NB4 (cell line): ENCODE measurements around the gene CLGN.
"Not testable (repeated sequence)": the region's sequence is repeated elsewhere in the genome, so short reads cannot be mapped to it uniquely, and the experiment has no call there.

Experiments
- DNase-seq: peaks from one replicate; pipeline ENCODE4 v3.0.0; 2010; ENCODE audit warnings: low read depth
- H3K4me3 ChIP-seq: one replicate; pipeline ENCODE4 v1.5.1; 2011; ENCODE audit warnings: mild to moderate bottlenecking, low read depth, low read length, moderate library complexity
- MYC ChIP-seq: IDR thresholded peaks from 2 replicates; pipeline ENCODE4 v1.6.1; 2011; ENCODE audit warnings: low read depth, low read length
- POLR2A ChIP-seq: IDR thresholded peaks from 2 replicates; pipeline ENCODE4 v1.6.1; 2011; ENCODE audit warnings: mild to moderate bottlenecking; ENCODE audit not compliant: insufficient read length; ENCODE audit errors: extremely low read depth
- TF ChIP-seq, protein P1 (sequence below): IDR thresholded peaks from 2 replicates; pipeline ENCODE4 v1.6.1; 2011; ENCODE audit warnings: low read depth, low read length
- TF ChIP-seq, protein P2 (sequence below): IDR thresholded peaks from one replicate; pipeline ENCODE4 v1.5.1; 2012; ENCODE audit warnings: low read depth, low read length

Gene CLGN

DNA sequence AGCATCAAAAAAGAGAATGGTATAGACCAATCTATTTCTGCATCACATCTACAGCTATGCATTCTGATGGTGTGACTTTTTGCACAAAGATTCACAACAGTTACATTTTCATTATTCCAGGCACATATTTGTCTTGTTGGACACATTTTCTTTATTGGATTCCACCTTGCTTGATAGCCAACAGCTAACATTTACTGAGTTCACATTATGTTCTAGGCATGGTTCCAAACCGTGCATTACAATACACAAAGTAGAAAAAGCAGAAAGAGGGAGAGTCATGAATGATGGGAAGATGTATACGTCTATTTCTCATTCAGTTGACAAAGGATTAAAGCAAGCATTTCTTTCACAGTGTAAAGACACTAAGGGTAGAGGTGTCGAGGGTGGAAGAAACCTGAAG, 22.9 kb upstream of the CLGN start:
- TF ChIP-seq POLR2A (no peak), MYC (no peak)
- TF ChIP-seq, protein P1, sequence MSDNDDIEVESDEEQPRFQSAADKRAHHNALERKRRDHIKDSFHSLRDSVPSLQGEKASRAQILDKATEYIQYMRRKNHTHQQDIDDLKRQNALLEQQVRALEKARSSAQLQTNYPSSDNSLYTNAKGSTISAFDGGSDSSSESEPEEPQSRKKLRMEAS, result no peak
- TF ChIP-seq, protein P2, sequence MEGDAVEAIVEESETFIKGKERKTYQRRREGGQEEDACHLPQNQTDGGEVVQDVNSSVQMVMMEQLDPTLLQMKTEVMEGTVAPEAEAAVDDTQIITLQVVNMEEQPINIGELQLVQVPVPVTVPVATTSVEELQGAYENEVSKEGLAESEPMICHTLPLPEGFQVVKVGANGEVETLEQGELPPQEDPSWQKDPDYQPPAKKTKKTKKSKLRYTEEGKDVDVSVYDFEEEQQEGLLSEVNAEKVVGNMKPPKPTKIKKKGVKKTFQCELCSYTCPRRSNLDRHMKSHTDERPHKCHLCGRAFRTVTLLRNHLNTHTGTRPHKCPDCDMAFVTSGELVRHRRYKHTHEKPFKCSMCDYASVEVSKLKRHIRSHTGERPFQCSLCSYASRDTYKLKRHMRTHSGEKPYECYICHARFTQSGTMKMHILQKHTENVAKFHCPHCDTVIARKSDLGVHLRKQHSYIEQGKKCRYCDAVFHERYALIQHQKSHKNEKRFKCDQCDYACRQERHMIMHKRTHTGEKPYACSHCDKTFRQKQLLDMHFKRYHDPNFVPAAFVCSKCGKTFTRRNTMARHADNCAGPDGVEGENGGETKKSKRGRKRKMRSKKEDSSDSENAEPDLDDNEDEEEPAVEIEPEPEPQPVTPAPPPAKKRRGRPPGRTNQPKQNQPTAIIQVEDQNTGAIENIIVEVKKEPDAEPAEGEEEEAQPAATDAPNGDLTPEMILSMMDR, result no peak
- DNase-seq, result no peak
- H3K4me3 ChIP-seq, result no peak overlapping the region

DNA sequence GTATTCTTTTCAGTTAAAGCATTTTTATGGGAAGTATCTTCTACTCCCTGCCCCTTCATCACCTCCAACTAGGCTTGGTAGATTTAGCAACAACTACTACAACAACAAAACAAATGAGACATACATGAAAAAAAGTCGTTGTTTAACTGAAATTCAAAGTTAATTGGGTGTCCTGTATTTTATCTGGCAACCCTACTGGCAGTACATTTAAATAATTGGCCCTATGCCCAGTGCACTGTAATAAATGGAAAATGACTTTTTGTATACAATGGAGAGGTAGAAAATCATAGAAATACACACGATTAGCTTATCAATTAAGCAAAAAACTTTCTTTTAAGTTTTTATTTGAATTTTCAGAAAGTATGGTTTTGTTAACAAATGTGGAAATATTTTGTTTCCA, 21.4 kb upstream of the CLGN start:
- TF ChIP-seq, protein P2, result no peak
- TF ChIP-seq POLR2A (no peak), MYC (no peak)
- TF ChIP-seq, protein P1, result no peak
- no peak for DNase-seq
- no peak overlapping the region for H3K4me3 ChIP-seq

DNA sequence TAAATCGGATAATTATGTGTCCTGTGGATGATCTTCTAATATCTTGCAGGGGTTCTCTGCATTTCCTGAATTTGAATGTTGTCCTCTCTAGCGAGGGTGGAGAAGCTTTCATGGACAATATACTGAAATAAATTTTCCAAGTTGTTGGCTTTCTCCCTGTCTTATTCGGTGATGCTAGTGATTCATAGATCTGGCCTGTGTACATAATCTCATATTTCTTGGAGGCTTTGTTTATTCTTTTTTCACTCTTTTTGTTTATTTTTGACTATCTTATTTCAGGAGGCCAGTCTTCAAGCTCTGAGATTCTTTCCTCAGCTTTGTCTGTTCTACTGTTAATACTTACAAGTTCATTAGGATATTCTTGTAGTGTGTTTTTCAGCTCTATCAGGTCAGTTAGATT, 20.7 kb upstream of the CLGN start:
- TF ChIP-seq MYC (no peak), POLR2A (no peak)
- TF ChIP-seq, protein P2, result no peak
- TF ChIP-seq, protein P1, result no peak
- DNase-seq, result no peak

DNA sequence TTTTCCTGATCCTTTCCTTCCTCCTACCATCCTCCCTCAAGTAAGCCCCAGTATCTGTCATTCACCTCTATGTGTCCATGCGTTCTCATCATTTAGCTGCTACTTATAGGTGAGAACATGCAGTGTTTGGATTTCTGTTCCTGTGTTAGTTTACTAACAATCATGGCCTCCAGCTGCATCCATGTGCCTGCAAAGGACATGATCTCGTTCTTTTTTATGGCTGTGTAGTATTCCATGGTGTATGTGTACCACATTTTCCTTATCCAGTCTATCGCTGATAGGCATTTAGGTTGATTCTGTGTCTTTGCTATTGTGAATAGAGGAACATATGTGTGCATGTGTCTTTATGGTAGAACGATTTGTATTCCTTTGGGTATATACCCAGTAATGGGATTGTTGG, 16.9 kb upstream of the CLGN start:
- DNase-seq, H3K4me3 ChIP-seq: not testable (repeated sequence)

More for the DNA sequence above, 20.7 kb upstream of the CLGN start:
- no peak overlapping the region for H3K4me3 ChIP-seq

DNA sequence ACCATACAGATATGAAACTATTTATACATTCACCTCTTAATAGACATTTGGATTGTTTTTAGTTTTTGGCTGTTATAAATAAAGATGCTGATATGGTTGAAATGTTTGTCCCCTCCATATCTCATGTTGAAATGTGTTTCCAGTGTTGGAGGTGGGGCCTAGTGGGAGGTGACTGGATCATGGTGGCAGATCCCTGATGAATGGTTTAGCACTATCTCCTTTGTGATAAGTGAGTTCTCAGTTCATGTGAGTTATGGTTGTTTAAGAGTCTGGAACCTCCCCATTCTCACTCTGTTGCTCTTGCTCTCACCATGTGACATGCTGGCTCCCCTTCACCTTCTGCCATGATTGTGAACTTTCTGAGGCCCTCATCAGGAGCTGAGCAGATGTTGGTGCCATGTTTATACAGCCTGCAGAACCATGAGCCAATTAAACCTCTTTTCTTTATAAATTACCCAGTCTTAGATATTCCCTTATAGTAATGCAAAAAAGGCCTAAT, 12.2 kb upstream of the CLGN start:
- TF ChIP-seq, protein P2, result no peak
- TF ChIP-seq MYC (no peak), POLR2A (no peak)
- TF ChIP-seq, protein P1, result no peak
- no peak for DNase-seq

DNA sequence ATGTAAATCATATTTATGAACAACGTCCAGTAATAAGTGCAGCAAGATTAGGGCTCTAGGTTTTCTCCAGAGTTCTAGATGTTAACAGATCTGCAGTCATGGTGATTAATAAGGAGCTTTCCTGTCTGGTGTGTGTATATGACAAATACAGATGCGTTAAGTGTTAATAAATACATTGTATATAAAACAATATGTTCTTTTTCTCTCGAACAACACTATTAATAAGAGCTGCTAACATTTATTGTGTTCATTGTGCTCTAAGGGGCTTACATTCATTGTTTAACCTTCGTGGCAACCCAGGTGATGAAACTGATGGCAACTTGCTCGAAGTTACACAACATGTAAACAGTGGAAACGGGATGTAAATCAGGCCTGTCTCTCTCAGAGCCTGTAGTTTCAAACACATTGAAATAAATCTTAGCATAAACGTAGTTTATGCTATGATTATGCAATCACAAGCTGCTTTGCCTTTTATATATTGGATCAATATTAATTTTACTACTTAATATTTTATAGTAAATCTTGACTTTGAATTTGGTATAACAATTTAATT, 547 bp upstream of the CLGN start:
- peak overlapping the region; percentile 68 for H3K4me3 ChIP-seq
- DNase-seq, result peak; percentile 34
- TF ChIP-seq POLR2A, result no peak
- TF ChIP-seq, protein P1, result no peak

More for the DNA sequence above, 12.2 kb upstream of the CLGN start:
- no peak overlapping the region for H3K4me3 ChIP-seq

DNA sequence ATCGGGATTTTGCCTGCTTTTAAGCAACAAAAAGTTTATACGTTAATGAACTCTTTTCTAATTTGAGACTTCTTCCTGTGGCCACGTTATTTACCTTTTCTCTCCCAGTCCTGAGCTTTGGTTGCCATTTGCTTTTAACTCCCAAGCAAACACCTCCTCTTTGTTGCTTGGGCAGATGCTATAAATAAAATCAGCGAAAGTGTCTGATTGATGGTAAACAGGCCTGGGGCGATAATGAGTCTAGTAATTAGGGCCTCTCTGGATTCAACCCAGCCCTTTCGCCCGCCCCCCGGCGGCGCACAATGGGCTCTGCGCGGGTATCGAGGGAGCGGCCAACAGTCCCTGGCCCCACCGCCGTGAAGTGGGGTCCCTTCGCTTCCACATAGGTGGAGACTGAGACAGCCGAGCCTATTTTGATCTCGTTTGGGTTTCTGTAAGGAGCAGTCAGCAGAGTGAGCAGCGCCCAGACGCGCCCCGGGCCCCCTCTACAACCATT, 790 bp downstream of the CLGN start:
- peak; percentile 54 for DNase-seq
- TF ChIP-seq MYC, result no peak
- no peak for TF ChIP-seq POLR2A
- TF ChIP-seq, protein P2, result peak; percentile 6
- H3K4me3 ChIP-seq, result peak overlapping the region; percentile 68
